Keratinocyte (primary cell): ENCODE measurements around the gene CLPX. TPM values are rescaled to one million over a fixed set of nuclear protein-coding genes. Genes with fewer than 3 reads are reported as not detected.
A peak's percentile ranks its signal among the peaks of the same experiment; 100 is the strongest.

Source experiments
- DNase-seq: peaks from one replicate; pipeline ENCODE4 v3.0.0-alpha.2; 2011; ENCODE audit warnings: low read depth, missing footprints, low spot score
- FAIRE-seq: peaks from 2 replicates; lab custom pipeline; 2011; peaks lifted over from hg19 to GRCh38; lab: Jason Lieb, UNC
- H2AFZ ChIP-seq: 2 replicates; pipeline ENCODE4 v1.6.0; 2012; ENCODE audit warnings: low read length, control low read depth, inconsistent platforms; ENCODE audit not compliant: control insufficient read depth
- H3K27ac ChIP-seq: 2 replicates; pipeline ENCODE4 v1.5.1; 2011; ENCODE audit warnings: low read length; ENCODE audit not compliant: control insufficient read depth, insufficient read depth
- H3K27me3 ChIP-seq: 3 replicates; pipeline ENCODE4 v1.6.0; 2011; ENCODE audit warnings: low read length; ENCODE audit not compliant: control insufficient read depth, insufficient read depth; ENCODE audit errors: extremely low read depth
- H3K36me3 ChIP-seq, 2 experiments: 2 replicates in 1 of 2; 3 replicates in 1 of 2; pipeline ENCODE4 v1.5.1; 2011; ENCODE audit warnings: low read length in 2 of 2, mild to moderate bottlenecking in 1 of 2; ENCODE audit not compliant: control insufficient read depth in 2 of 2, insufficient read depth in 2 of 2; ENCODE audit errors: extremely low read depth in 1 of 2
- H3K4me1 ChIP-seq: 3 replicates; pipeline ENCODE4 v1.5.1; 2011; ENCODE audit warnings: low read length; ENCODE audit not compliant: control insufficient read depth, insufficient read depth; ENCODE audit errors: extremely low read depth
- H3K4me2 ChIP-seq: 3 replicates; pipeline ENCODE4 v1.6.0; 2011; ENCODE audit warnings: low read depth, low read length; ENCODE audit not compliant: control insufficient read depth, insufficient read depth; ENCODE audit errors: extremely low read depth
- H3K4me3 ChIP-seq, 3 experiments: fragments of 200-600 bp in 1 of 3; sonication (generic) in 1 of 3; 2 replicates in 2 of 3; 3 replicates in 1 of 3; pipeline ENCODE4 v1.5.1; 2011 to 2016; ENCODE audit warnings: low read length in 3 of 3, mild to moderate bottlenecking in 3 of 3, control low read depth in 2 of 3, inconsistent platforms in 1 of 3, low read depth in 1 of 3, mixed read lengths in 1 of 3, mixed run types in 1 of 3, moderate library complexity in 1 of 3; ENCODE audit not compliant: control insufficient read depth in 2 of 3, insufficient read depth in 2 of 3; ENCODE audit errors: extremely low read depth in 1 of 3
- H3K79me2 ChIP-seq: 2 replicates; pipeline ENCODE4 v1.6.0; 2012; ENCODE audit warnings: low read length; ENCODE audit not compliant: control insufficient read depth, insufficient read depth
- H3K9ac ChIP-seq: 3 replicates; pipeline ENCODE4 v1.6.0; 2011; ENCODE audit warnings: low read length; ENCODE audit not compliant: control insufficient read depth, insufficient read depth; ENCODE audit errors: extremely low read depth
- H3K9me1 ChIP-seq: 3 replicates; pipeline ENCODE4 v1.6.0; 2011; ENCODE audit warnings: low read length; ENCODE audit not compliant: control insufficient read depth, insufficient read depth; ENCODE audit errors: extremely low read depth
- H3K9me3 ChIP-seq: 2 replicates; pipeline ENCODE4 v1.5.1; 2012; ENCODE audit warnings: low read depth, low read length; ENCODE audit not compliant: control insufficient read depth
- H4K20me1 ChIP-seq: 3 replicates; pipeline ENCODE4 v1.6.0; 2011; ENCODE audit warnings: low read length; ENCODE audit not compliant: control insufficient read depth, insufficient read depth; ENCODE audit errors: extremely low read depth
- CTCF ChIP-seq, 3 experiments: IDR thresholded peaks in 1 of 3; conservative IDR thresholded peaks in 1 of 3; optimal IDR thresholded peaks in 1 of 3; 2 replicates in 2 of 3; 3 replicates in 1 of 3; pipeline versions ENCODE3 to v1.5.1; 2011; ENCODE audit warnings: low read length in 3 of 3, mild to moderate bottlenecking in 3 of 3, moderate library complexity in 2 of 3, control low read depth in 1 of 3, inconsistent platforms in 1 of 3; ENCODE audit not compliant: insufficient read depth in 2 of 3; ENCODE audit errors: extremely low read depth in 1 of 3
- EZH2 ChIP-seq: IDR thresholded peaks from one replicate; pipeline ENCODE4 v1.6.1; 2012; ENCODE audit warnings: inconsistent platforms, mild to moderate bottlenecking, low read length, moderate library complexity
- dilution Hi-C: fragments of 300-500 bp; cut with MboI; formaldehyde crosslinking; loops from one replicate; pipeline ENCODE4 v1.7.0; 2020; ENCODE audit warnings: low sequenced_read_pairs; ENCODE audit not compliant: extremely low pct_ligation_motif_present
- polyA plus RNA-seq, 5 experiments: library from polyadenylated mRNA; depleted of rRNA in 3 of 5; stranded (reverse) in 3 of 5; stranded (forward) in 1 of 5; unstranded in 1 of 5; fragments of >200 nt; gene quantifications; 1 replicate in 1 of 5; 2 replicates in 3 of 5; 3 replicates in 1 of 5; pipeline versions ENCODE4 v1.2.1 to v1.2.3, GENCODE V29; 2011 to 2012; ENCODE audit warnings: missing spikeins in 2 of 5, low read depth in 1 of 5, low replicate concordance in 1 of 5

CLPX gene
- polyA plus RNA-seq, 1 donor (not counting 4 experiments of a cell fraction or from before 2014, with no cell fraction given): 51.5 TPM

GRCh38 chr15:65213241-65213640 is 28.1 kb upstream of the CLPX start:
- H3K4me1 ChIP-seq: no peaks in the 10 kb centered on the region
- no peaks in the 10 kb centered on the region for H3K79me2 ChIP-seq
- H3K4me2 ChIP-seq: no peak overlapping the region
- dilution Hi-C loops: no loop called here
- TF ChIP-seq EZH2 (no peak), CTCF (optimal IDR thresholded peaks at IDR 0.05 in 1 of 3, IDR thresholded peaks at IDR 0.05 in 1 of 3, conservative IDR thresholded peaks at IDR 0.05 in 1 of 3; ENCODE audit: extremely low read depth in 1 of 3, insufficient read depth in 2 of 3, low read length in 3 of 3) (no peak)
- FAIRE-seq: no peak
- H3K27me3 ChIP-seq: no peaks in the 10 kb centered on the region
- H3K9me3 ChIP-seq: no peaks in the 10 kb centered on the region
- H3K4me3 ChIP-seq: no peak overlapping the region
- H4K20me1 ChIP-seq: no peaks in the 10 kb centered on the region
- H2AFZ ChIP-seq: no peak overlapping the region
- no peak overlapping the region for H3K27ac ChIP-seq
- H3K9ac ChIP-seq: no peak overlapping the region
- H3K9me1 ChIP-seq: no peaks in the 10 kb centered on the region
- no peak for DNase-seq
- H3K36me3 ChIP-seq: no peaks in the 10 kb centered on the region

GRCh38 chr15:65212097-65212496 is 27.0 kb upstream of the CLPX start:
- H3K9ac ChIP-seq: no peak overlapping the region
- no peaks in the 10 kb centered on the region for H3K36me3 ChIP-seq
- FAIRE-seq (no peak), DNase-seq (no peak)
- no peaks in the 10 kb centered on the region for H3K27me3 ChIP-seq
- H3K79me2 ChIP-seq: no peaks in the 10 kb centered on the region
- TF ChIP-seq EZH2: no peak
- TF ChIP-seq CTCF (optimal IDR thresholded peaks at IDR 0.05 in 1 of 3, IDR thresholded peaks at IDR 0.05 in 1 of 3, conservative IDR thresholded peaks at IDR 0.05 in 1 of 3; ENCODE audit: extremely low read depth in 1 of 3, insufficient read depth in 2 of 3, low read length in 3 of 3): peak; percentile 49 to 67 (median 54)
- no peak overlapping the region for H3K4me2 ChIP-seq
- H3K4me3 ChIP-seq: no peak overlapping the region
- H2AFZ ChIP-seq: no peak overlapping the region
- dilution Hi-C loops: no loop called here
- no peak overlapping the region for H3K27ac ChIP-seq
- no peaks in the 10 kb centered on the region for H3K9me3 ChIP-seq
- no peaks in the 10 kb centered on the region for H3K9me1 ChIP-seq
- H3K4me1 ChIP-seq: no peaks in the 10 kb centered on the region
- H4K20me1 ChIP-seq: no peaks in the 10 kb centered on the region
